Endometrial microvascular endothelial cells (primary cell): ENCODE results near the gene NLGN1. TPM values are rescaled to one million over a fixed set of nuclear protein-coding genes. Genes with fewer than 3 reads are reported as not detected.

Experiments
- in situ Hi-C: cut with HindIII; loops from 2 replicates; pipeline ENCODE4 v1.10.0; 2017; ENCODE audit warnings: low sequenced_read_pairs, low pct_unique_long_range_greater_than_20kb; ENCODE audit errors: inconsistent ontology term
- total RNA-seq: library from RNA; depleted of rRNA; stranded (reverse); fragments of >200 nt; gene quantifications from one replicate; pipeline ENCODE4 v1.2.3, GENCODE V29; 2015; ENCODE audit errors: inconsistent ontology term

Gene NLGN1
- total RNA-seq, 1 donor from 2014 or later: 10.3 TPM

- in situ Hi-C loops: no loop called here
Observed at GRCh38 chr3:174242311-174243041, 844.9 kb downstream of the NLGN1 start.

- in situ Hi-C loops: no loop called here
Observed at GRCh38 chr3:174243171-174243570, 845.6 kb downstream of the NLGN1 start.

- in situ Hi-C loops: no loop called here
Observed at GRCh38 chr3:174247687-174248152, 850.2 kb downstream of the NLGN1 start.

GRCh38 chr3:174251681-174252080, 854.1 kb downstream of the NLGN1 start:
- in situ Hi-C loops: no loop called here

- in situ Hi-C loops: no loop called here
Observed at GRCh38 chr3:174253196-174253823, 855.8 kb downstream of the NLGN1 start.

- in situ Hi-C loops: no loop called here
Observed at GRCh38 chr3:174253940-174254339, 856.4 kb downstream of the NLGN1 start.

GRCh38 chr3:174255454-174255853, 857.9 kb downstream of the NLGN1 start:
- in situ Hi-C loops: no loop called here

GRCh38 chr3:174266476-174266875, 868.9 kb downstream of the NLGN1 start:
- in situ Hi-C loops: no loop called here

- in situ Hi-C loops: no loop called here
Observed at GRCh38 chr3:174268061-174268460, 870.5 kb downstream of the NLGN1 start.

- in situ Hi-C loops: no loop called here
Observed at GRCh38 chr3:174268586-174268985, 871.0 kb downstream of the NLGN1 start.

GRCh38 chr3:174270841-174271240, 873.3 kb downstream of the NLGN1 start:
- in situ Hi-C loops: no loop called here

- in situ Hi-C loops: no loop called here
Observed at GRCh38 chr3:174275336-174275735, 877.8 kb downstream of the NLGN1 start.

GRCh38 chr3:174276826-174277225, 879.3 kb downstream of the NLGN1 start:
- in situ Hi-C loops: no loop called here

GRCh38 chr3:174278094-174278493, 880.5 kb downstream of the NLGN1 start:
- in situ Hi-C loops: no loop called here

GRCh38 chr3:174280186-174280585, 882.6 kb downstream of the NLGN1 start:
- in situ Hi-C loops: no loop called here

- in situ Hi-C loops: no loop called here
Observed at GRCh38 chr3:174285242-174285864, 887.8 kb downstream of the NLGN1 start.

GRCh38 chr3:174287705-174288104, 890.2 kb downstream of the NLGN1 start:
- in situ Hi-C loops: no loop called here

GRCh38 chr3:174294616-174295015, 897.1 kb downstream of the NLGN1 start:
- in situ Hi-C loops: no loop called here

GRCh38 chr3:174295306-174296092, 898.0 kb downstream of the NLGN1 start:
- in situ Hi-C loops: no loop called here
